ACC112 (cell line): ENCODE measurements around the gene TTC39C.
A peak's percentile ranks its signal among the peaks of the same experiment; 100 is the strongest.

Experiments
- H2AFZ ChIP-seq: fragments of 200-600 bp; sonication (generic); one replicate; pipeline ENCODE4 v1.6.0; 2017; ENCODE audit warnings: antibody characterized with exemption, low read length; ENCODE audit not compliant: unreplicated experiment
- H3K27ac ChIP-seq: fragments of 200-600 bp; sonication (generic); 2 replicates; pipeline ENCODE4 v1.5.1; 2014; ENCODE audit warnings: low read depth, mild to moderate bottlenecking, antibody characterized with exemption, low read length, moderate library complexity
- H3K27me3 ChIP-seq: fragments of 200-600 bp; sonication (generic); 2 replicates; pipeline ENCODE4 v1.6.1; 2014; ENCODE audit warnings: mild to moderate bottlenecking, antibody characterized with exemption, low read length, moderate library complexity, mixed read lengths; ENCODE audit not compliant: insufficient read depth
- H3K36me3 ChIP-seq: fragments of 200-600 bp; sonication (generic); 2 replicates; pipeline ENCODE4 v1.6.1; 2016; ENCODE audit warnings: mild to moderate bottlenecking, antibody characterized with exemption, low read length, moderate library complexity, mixed read lengths; ENCODE audit not compliant: insufficient read depth
- H3K4me1 ChIP-seq: fragments of 200-600 bp; sonication (generic); one replicate; pipeline ENCODE4 v1.6.1; 2016; ENCODE audit warnings: low read length, mixed read lengths; ENCODE audit not compliant: insufficient read depth, unreplicated experiment, control insufficient read depth
- H3K4me3 ChIP-seq: fragments of 200-600 bp; sonication (generic); 2 replicates; pipeline ENCODE4 v1.5.1; 2014; ENCODE audit warnings: mild to moderate bottlenecking, low read depth, low read length
- H3K79me2 ChIP-seq: fragments of 200-600 bp; sonication (generic); one replicate; pipeline ENCODE4 v1.6.0; 2016; ENCODE audit warnings: low read length; ENCODE audit not compliant: control insufficient read depth, unreplicated experiment, insufficient read depth

Gene TTC39C

DNA sequence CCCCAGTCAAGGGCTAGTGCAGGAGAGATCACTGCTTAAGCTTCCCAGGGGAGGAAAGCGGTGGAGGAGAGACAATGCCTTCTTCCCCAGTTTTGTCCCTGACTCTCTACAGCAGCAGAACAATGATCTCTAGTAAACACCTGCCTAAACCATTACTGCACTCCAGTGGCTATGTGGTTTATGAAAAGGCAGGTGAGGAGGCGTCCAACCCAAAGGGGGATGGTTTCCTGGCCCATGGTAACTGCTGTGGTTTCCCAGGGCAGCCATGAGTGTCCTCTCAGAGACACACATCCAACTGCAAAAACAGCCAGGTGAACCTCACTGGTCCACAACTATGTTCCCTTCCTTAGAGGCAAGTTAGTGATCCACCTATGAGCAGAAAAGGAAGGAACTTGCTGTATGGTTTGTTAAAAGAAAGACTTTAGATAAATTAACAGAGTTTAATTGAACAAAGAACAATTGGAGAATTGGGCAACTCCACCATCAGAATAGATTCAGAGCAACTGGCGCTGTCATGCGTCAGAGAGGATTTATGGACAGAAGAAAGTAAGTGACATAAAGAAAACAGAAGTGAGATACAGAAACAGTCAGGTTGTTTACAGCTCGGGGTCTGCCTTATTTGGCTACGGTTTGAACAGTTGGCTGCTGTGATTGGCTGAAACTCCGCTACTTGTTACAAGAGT, 4.8 kb upstream of the TTC39C start:
- H3K4me3 ChIP-seq, result no peak overlapping the region

DNA sequence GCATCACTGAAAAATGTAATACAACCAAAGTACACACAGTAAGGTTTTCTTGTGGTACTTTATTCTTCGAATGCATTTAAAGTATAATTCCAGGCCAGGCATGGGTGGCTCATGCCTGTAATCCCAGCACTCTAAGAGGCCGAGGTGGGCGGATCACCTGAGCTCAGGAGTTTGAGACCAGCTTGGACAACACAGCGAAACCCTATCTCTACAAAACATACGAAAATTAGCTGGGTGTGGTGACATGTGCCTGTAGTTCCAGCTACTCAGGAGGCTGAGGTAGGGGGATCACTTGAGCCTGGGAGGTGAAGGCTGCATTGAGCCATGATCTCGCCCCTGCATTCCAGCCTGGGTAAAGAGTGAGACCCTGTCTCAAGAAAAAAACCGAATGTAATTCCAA, 3.9 kb upstream of the TTC39C start:
- no peak overlapping the region for H2AFZ ChIP-seq
- H3K4me3 ChIP-seq, result no peak overlapping the region

More for the DNA sequence above, 4.8 kb upstream of the TTC39C start:
- H3K36me3 ChIP-seq, result no peaks in the 10 kb centered on the region
- no peaks in the 10 kb centered on the region for H3K79me2 ChIP-seq
- H3K4me1 ChIP-seq, result no peaks in the 10 kb centered on the region
- no peak overlapping the region for H2AFZ ChIP-seq
- peaks cover 12% of the 10 kb centered on the region for H3K27me3 ChIP-seq
- no peak overlapping the region for H3K27ac ChIP-seq

DNA sequence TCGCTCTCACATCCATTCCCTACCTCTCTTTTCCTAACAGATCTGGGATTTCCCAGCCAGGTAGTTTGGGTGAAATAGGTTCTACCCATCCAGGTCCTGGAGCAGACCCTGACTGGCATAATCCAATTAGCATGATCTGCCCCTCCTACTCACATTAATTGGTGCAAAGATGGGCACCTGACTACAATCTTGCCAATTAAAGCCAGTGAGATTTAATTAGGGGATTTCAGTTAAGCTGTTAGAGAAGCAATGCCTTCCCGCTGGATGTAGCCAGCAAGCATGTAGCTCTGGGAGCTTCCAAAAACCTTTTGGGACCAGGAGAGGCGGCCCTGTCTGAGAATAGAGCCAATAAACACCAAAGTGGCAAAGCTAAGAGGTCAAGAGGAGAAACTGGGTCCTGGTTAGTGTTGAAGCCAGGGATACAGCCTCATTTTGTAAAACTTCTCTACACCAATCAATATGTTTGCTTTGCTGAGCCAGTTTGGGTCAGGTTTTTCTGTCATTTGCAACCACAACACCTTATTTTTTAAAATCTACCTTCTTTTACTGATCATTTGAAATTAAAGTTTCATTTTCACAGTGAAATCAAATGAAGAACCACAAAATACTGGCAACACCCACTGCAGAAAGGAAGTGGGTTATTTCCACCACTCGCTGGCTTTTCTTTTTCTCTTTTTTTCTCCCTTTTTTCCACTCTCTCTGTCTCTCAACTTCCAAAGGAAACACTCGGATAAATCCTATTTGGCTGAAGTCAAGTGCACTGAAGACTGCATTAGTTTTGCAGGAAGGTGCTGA, 3.2 kb upstream of the TTC39C start:
- Histone ChIP-seq H3K36me3 (no peaks in the 10 kb centered on the region), H2AFZ (no peak overlapping the region), H3K4me1 (peaks cover 4% of the 10 kb centered on the region)

More for the DNA sequence above, 3.9 kb upstream of the TTC39C start:
- H3K36me3 ChIP-seq, result no peaks in the 10 kb centered on the region
- H3K79me2 ChIP-seq, result peaks cover under 1% of the 10 kb centered on the region
- no peaks in the 10 kb centered on the region for H3K4me1 ChIP-seq
- no peak overlapping the region for H3K27ac ChIP-seq
- H3K27me3 ChIP-seq, result peaks cover 12% of the 10 kb centered on the region

DNA sequence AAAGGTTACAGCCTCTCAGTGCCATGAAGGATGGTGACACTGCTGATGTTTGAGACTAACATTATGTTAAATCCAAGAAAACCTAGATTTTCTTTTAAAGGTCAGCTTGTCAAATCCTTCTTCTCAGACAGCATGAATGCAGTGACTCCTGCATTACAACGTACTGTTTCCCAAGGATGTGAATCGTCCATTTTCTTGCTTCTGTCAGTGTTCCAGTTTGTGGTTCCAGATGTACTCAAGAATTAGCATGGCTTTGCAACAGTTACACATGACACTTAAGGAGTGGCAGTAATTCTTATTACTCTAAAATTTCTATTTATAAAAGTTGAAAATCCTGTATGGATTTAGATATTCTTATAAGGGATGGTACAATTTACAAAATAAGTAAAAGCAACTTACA, 1.5 kb upstream of the TTC39C start:
- Histone ChIP-seq H3K27me3 (peaks cover 12% of the 10 kb centered on the region), H3K27ac (no peak overlapping the region), H3K79me2 (peaks cover 25% of the 10 kb centered on the region), H3K4me1 (peaks cover 13% of the 10 kb centered on the region), H2AFZ (no peak overlapping the region), H3K36me3 (no peaks in the 10 kb centered on the region), H3K4me3 (no peak overlapping the region)

More for the DNA sequence above, 3.2 kb upstream of the TTC39C start:
- peaks cover 12% of the 10 kb centered on the region for H3K27me3 ChIP-seq
- H3K27ac ChIP-seq, result no peak overlapping the region
- no peak overlapping the region for H3K4me3 ChIP-seq
- H3K79me2 ChIP-seq, result peaks cover 7% of the 10 kb centered on the region

DNA sequence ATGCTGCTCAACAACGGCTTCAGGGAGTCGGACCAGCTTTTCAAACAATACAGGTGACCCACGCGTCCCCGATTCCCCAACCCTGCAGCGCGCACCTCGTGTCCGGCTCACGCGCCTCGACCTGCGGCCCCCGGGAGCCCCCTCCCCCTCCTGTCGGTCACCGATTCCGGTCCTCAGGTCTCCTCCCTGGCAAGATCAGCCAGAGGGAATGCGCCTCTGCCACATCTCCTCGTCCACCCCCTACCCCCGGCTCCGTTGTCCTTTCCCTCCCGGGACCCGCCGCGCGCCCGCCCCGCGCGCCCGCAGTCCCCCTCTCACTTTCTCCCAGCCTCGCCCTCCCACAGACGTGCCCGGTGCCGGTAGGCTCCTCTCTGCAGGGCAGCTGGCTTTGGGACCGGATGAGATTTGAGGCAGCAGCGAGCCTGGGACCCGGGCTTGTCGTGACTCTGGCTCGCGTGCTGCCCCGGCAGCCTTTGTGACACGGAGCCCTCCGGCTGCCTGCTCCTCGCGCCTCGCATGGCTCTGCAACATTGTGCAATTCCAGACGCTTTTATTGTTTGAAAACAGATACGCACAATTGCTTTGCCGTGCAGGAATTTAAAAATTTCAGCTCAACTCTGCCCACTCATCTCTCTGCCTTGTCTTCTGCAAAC, 558 bp downstream of the TTC39C start:
- Histone ChIP-seq H3K27ac (peak overlapping the region; percentile 33; the same call in 1 of the 2 replicates), H3K4me1 (peaks cover 13% of the 10 kb centered on the region), H3K79me2 (peaks cover 42% of the 10 kb centered on the region), H3K4me3 (peak overlapping the region; percentile 93), H2AFZ (peak overlapping the region; percentile 89), H3K36me3 (no peaks in the 10 kb centered on the region), H3K27me3 (no peaks in the 10 kb centered on the region)

DNA sequence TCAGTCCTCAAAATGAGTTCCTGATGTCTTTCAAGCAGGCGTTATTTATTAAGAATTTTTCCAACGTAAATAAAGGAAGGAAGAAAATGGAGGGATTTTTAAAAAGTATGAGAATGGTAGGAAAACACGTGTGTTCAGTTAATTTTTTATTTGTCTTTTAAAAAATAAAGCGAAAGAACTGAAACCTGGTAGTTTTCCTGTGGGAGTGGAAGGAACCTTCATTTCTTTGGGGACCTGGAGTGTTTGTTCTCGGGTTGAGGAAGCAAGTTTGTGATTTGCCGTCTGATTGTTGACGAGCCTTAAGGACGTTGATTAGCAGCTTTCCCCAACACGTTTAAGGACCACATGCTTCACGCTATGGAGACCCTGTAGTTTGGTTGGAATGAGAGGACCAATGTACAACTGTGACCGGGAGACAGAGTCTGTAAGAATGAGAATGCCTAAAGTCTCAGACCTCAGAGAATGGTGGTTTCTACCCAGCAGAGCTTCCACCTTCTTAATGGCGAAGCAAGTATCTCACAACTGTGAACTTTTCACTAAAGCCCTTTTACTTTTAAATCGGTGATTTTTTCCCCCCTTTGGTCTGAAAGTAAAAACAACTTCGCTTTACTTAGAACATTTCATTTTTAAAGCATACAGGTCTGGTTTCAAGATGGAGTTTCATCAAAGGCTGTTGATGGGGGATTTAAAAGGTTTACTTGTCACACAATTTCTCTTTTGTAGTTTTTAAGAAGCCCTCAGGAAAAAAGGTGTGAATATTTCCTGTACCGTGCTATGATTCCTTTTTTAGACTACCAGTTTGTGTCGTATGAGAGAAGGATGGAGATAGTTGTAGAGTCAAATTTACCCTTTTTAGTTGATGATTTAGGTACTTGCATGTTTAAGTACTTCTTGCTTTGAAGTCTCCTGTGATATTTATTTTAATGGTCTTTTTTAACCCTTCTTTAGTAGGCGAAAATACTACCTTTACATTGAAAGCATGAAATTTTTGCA, 1.4 kb downstream of the TTC39C start:
- H3K4me1 ChIP-seq, result peaks cover 13% of the 10 kb centered on the region
- no peaks in the 10 kb centered on the region for H3K27me3 ChIP-seq
- peaks cover 45% of the 10 kb centered on the region for H3K79me2 ChIP-seq
- no peak overlapping the region; the same call in 1 of the 2 replicates for H3K27ac ChIP-seq
- no peaks in the 10 kb centered on the region for H3K36me3 ChIP-seq
- peak overlapping the region; percentile 93 for H3K4me3 ChIP-seq
- H2AFZ ChIP-seq, result peak overlapping the region; percentile 48

DNA sequence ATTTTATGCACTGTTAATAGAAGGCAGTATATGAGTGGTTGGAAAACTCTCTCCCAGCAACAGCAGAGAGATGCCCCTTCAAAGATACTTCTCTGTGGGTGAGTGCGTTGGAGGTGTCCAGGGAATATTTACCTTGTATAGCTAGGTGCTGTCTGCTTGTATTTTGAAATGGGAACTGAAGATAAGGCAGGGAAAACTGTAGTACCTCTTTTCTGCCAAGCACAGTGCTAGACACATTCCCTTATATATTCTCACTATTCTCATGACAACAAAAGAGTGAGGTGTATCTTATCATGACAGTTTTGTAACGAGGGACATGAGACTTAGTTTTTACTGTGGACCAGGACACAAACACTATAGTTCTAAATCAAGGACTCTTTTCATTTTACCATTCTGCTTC, 2.1 kb downstream of the TTC39C start:
- Histone ChIP-seq H3K27me3 (no peaks in the 10 kb centered on the region), H3K4me3 (peak overlapping the region; percentile 93), H3K27ac (no peak overlapping the region), H3K36me3 (no peaks in the 10 kb centered on the region), H3K4me1 (peaks cover 14% of the 10 kb centered on the region), H3K79me2 (peaks cover 45% of the 10 kb centered on the region), H2AFZ (no peak overlapping the region)

DNA sequence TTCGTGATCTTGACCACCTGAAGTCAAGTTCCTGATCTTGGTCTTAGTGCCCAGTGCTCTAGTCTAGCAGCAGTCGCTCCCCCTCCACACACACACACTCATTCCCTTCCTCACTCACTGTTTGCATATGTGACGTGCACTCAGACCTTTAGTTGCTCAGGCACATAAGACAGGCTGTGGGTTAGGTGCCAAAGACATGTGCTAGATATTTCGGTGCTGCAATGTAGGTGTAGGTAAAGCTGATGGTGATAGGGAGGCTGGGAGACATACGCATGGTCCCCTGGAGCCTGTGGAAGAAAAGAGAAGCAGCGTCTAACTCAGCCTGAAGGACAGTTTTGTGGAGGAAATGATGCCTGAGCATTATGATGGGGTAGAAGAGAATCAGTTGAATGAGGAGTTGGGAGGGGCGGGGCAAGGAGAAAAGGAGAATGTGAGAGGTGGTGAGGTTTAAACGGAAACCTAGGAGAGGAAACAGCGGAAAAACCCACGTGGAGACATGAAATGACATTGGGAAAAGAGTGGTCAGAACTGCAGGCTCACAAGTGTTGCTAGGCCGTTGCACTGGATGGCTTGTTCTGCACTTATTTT, 3.8 kb downstream of the TTC39C start:
- H3K4me1 ChIP-seq, result peaks cover 23% of the 10 kb centered on the region

DNA sequence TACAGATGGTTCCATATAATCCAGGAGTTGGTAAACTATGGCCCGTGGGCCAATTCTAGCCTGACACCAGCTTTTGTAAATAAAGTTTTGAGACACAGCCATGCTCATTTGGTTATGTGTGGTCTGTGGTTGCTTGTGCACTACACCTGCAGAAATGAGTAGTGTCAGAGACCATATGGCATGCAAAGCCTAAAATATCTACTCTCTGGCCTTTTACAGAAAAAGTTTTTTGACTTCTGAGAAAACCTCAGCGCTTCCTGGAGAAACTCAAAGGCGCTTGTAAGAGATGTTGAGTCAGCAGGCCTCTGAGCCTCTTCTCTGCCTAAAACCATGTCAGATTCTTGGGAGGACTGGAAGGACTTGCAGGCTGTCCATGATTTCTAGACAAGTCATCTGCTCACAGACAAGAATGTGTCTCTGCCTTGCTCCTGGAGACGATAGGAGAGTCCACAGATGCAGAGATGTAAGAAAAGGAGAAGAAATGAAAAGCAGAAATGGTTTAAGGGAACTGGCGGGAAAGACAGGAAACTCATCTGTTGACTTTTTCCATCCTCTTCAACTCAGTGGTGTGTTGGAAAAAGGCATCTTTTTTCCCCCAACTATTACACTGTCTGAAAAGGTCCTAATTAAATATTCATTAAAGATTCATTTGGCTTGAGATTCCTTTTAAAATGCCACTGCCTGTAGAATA, 5.2 kb downstream of the TTC39C start:
- H3K4me1 ChIP-seq, result peaks cover 23% of the 10 kb centered on the region
- H3K79me2 ChIP-seq, result peaks cover 48% of the 10 kb centered on the region
- H2AFZ ChIP-seq, result no peak overlapping the region
- H3K4me3 ChIP-seq, result no peak overlapping the region
- no peaks in the 10 kb centered on the region for H3K27me3 ChIP-seq
- no peaks in the 10 kb centered on the region for H3K36me3 ChIP-seq
- no peak overlapping the region for H3K27ac ChIP-seq

More for the DNA sequence above, 3.8 kb downstream of the TTC39C start:
- H3K27ac ChIP-seq, result no peak overlapping the region
- peaks cover 45% of the 10 kb centered on the region for H3K79me2 ChIP-seq
- H3K4me3 ChIP-seq, result no peak overlapping the region
- no peaks in the 10 kb centered on the region for H3K36me3 ChIP-seq
- H2AFZ ChIP-seq, result no peak overlapping the region
- H3K27me3 ChIP-seq, result no peaks in the 10 kb centered on the region
